ENCODE data around the gene NGDN. TPM values are rescaled to one million over a fixed set of nuclear protein-coding genes. Genes with fewer than 3 reads are reported as not detected.

NGDN gene
- total RNA-seq, 6 experiments from 2014 or later = 22.6 to 29.9 (median 24.1) TPM

- Mint-ChIP-seq H3K27me3 (ENCODE audit: insufficient read depth) (peaks cover 26% of the 10 kb centered on the region), H3K4me1 (ENCODE audit: low read depth) (no peaks in the 10 kb centered on the region), H3K4me3 (no peak overlapping the region), H3K27ac (no peak overlapping the region), H3K9me3 (no peaks in the 10 kb centered on the region), H3K36me3 (ENCODE audit: low read depth) (no peaks in the 10 kb centered on the region)
- TF ChIP-seq CTCF (IDR thresholded peaks at IDR 0.05) = no peak
- DNase-seq = no peak
Measured at GRCh38 chr14:23446291-23446851, 23.1 kb upstream of the NGDN start.

GRCh38 chr14:23447361-23448350 is 21.8 kb upstream of the NGDN start:
- Mint-ChIP-seq H3K27me3 (ENCODE audit: insufficient read depth) (peaks cover 21% of the 10 kb centered on the region), H3K27ac (no peak overlapping the region), H3K9me3 (no peaks in the 10 kb centered on the region), H3K4me3 (no peak overlapping the region), H3K36me3 (ENCODE audit: low read depth) (no peaks in the 10 kb centered on the region), H3K4me1 (ENCODE audit: low read depth) (no peaks in the 10 kb centered on the region)
- TF ChIP-seq CTCF (IDR thresholded peaks at IDR 0.05) = no peak
- no peak for DNase-seq

GRCh38 chr14:23449314-23449713 is 20.2 kb upstream of the NGDN start:
- no peak for TF ChIP-seq CTCF (IDR thresholded peaks at IDR 0.05)
- Mint-ChIP-seq H3K4me1 (ENCODE audit: low read depth) (no peaks in the 10 kb centered on the region), H3K4me3 (no peak overlapping the region), H3K27ac (no peak overlapping the region), H3K27me3 (ENCODE audit: insufficient read depth) (peaks cover 25% of the 10 kb centered on the region), H3K36me3 (ENCODE audit: low read depth) (no peaks in the 10 kb centered on the region), H3K9me3 (no peaks in the 10 kb centered on the region)
- no peak for DNase-seq

- no peaks in the 10 kb centered on the region for H3K36me3 Mint-ChIP-seq (ENCODE audit: low read depth)
- no peaks in the 10 kb centered on the region for H3K4me1 Mint-ChIP-seq (ENCODE audit: low read depth)
- H3K27me3 Mint-ChIP-seq (ENCODE audit: insufficient read depth) = peaks cover 26% of the 10 kb centered on the region
- no peak overlapping the region for H3K27ac Mint-ChIP-seq
- no peaks in the 10 kb centered on the region for H3K9me3 Mint-ChIP-seq
- TF ChIP-seq CTCF (IDR thresholded peaks at IDR 0.05) = no peak
- DNase-seq = no peak
- H3K4me3 Mint-ChIP-seq = no peak overlapping the region
Measured at GRCh38 chr14:23450379-23450778, 19.1 kb upstream of the NGDN start.

GRCh38 chr14:23452237-23452636 is 17.3 kb upstream of the NGDN start:
- TF ChIP-seq CTCF (IDR thresholded peaks at IDR 0.05) = no peak
- peaks cover 28% of the 10 kb centered on the region for H3K27me3 Mint-ChIP-seq (ENCODE audit: insufficient read depth)

More at GRCh38 chr14:23452237-23452636, 17.3 kb upstream of the NGDN start:
- H3K4me1 Mint-ChIP-seq (ENCODE audit: low read depth) = no peaks in the 10 kb centered on the region
- no peak overlapping the region for H3K27ac Mint-ChIP-seq
- no peaks in the 10 kb centered on the region for H3K36me3 Mint-ChIP-seq (ENCODE audit: low read depth)
- no peak for DNase-seq
- H3K4me3 Mint-ChIP-seq = no peak overlapping the region
- H3K9me3 Mint-ChIP-seq = no peaks in the 10 kb centered on the region
